Neural crest cell (in vitro differentiated cells): ENCODE measurements around the gene CA5A. TPM values are rescaled to one million over a fixed set of nuclear protein-coding genes. Genes with fewer than 3 reads are reported as not detected.
"Not testable (repeated sequence)": the region's sequence is repeated elsewhere in the genome, so short reads cannot be mapped to it uniquely, and the experiment has no call there.

Experiments
- DNase-seq: peaks from one replicate; pipeline ENCODE4 v3.0.0; 2021; ENCODE audit warnings: low read depth, mixed read lengths, low spot score
- H3K27ac Mint-ChIP-seq: one replicate; pipeline ENCODE4 v1.8.0; 2021; ENCODE audit warnings: mild to moderate bottlenecking, mixed read lengths; ENCODE audit not compliant: unreplicated experiment
- H3K27me3 Mint-ChIP-seq: 2 replicates; pipeline ENCODE4 v1.8.0; 2021; ENCODE audit warnings: low read depth, mild to moderate bottlenecking, mixed read lengths
- H3K36me3 Mint-ChIP-seq: 2 replicates; pipeline ENCODE4 v1.8.0; 2021; ENCODE audit warnings: low read depth, mild to moderate bottlenecking, mixed read lengths
- H3K4me1 Mint-ChIP-seq: 2 replicates; pipeline ENCODE4 v1.8.0; 2021; ENCODE audit warnings: mixed read lengths
- H3K4me3 Mint-ChIP-seq: one replicate; pipeline ENCODE4 v1.8.0; 2021; ENCODE audit warnings: mild to moderate bottlenecking, mixed read lengths
- H3K9me3 Mint-ChIP-seq: 2 replicates; pipeline ENCODE4 v1.8.0; 2021; ENCODE audit warnings: mixed read lengths
- total RNA-seq: library from RNA; stranded (reverse); gene quantifications from 2 replicates; pipeline ENCODE4 v1.2.1, GENCODE V29; 2021
- TF ChIP-seq, protein P1 (sequence below): fragments of 200-600 bp; sonication (generic); conservative IDR thresholded peaks from 2 replicates; pipeline ENCODE4 v1.5.0; 2021; ENCODE audit warnings: antibody characterized with exemption, mild to moderate bottlenecking

Gene CA5A
- total RNA-seq, 1 donor from 2014 or later = not detected

DNA sequence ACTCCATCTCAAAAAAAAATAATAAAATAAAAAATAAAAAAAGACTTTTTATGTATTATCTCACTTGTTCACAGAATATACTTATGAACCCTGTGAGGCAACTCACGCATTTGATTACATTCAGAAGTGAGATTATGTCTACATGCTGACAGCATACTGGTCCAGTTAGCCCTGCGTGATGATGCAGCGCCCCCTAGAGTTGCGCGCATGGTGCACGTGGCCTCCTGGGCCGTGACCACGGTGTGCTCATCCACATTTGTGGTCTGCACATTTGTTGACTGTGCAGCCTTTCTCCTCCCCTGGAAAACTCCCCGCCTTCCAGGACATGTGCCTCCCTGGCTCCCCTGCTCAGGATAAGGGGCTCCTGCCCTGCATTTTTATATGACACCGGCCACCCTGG lies 46.6 kb downstream of the CA5A start:
- not testable (repeated sequence) for H3K36me3 Mint-ChIP-seq, DNase-seq, H3K4me1 Mint-ChIP-seq, H3K9me3 Mint-ChIP-seq, H3K4me3 Mint-ChIP-seq, H3K27ac Mint-ChIP-seq, H3K27me3 Mint-ChIP-seq
- TF ChIP-seq, protein P1, sequence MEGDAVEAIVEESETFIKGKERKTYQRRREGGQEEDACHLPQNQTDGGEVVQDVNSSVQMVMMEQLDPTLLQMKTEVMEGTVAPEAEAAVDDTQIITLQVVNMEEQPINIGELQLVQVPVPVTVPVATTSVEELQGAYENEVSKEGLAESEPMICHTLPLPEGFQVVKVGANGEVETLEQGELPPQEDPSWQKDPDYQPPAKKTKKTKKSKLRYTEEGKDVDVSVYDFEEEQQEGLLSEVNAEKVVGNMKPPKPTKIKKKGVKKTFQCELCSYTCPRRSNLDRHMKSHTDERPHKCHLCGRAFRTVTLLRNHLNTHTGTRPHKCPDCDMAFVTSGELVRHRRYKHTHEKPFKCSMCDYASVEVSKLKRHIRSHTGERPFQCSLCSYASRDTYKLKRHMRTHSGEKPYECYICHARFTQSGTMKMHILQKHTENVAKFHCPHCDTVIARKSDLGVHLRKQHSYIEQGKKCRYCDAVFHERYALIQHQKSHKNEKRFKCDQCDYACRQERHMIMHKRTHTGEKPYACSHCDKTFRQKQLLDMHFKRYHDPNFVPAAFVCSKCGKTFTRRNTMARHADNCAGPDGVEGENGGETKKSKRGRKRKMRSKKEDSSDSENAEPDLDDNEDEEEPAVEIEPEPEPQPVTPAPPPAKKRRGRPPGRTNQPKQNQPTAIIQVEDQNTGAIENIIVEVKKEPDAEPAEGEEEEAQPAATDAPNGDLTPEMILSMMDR = peak; percentile 31

DNA sequence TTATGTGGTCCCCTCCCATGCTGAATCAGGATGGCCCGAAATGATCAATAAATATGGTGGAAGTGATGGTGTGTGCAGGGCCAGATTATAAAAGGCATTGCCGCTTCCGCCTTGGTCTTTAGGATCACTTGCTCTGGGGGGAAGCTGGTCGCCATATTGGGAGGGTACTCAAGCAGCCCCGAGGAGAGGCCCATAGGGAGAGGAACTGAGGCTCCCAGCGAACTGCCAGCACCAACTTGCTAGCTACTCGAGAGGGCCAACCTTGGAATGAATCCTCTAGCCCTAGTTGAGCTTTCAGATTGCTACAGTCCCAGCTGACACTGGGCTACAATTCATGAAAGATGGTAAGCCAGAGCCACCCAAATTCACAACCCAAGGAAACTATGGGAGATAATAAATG lies 48.0 kb downstream of the CA5A start:
- DNase-seq, H3K36me3 Mint-ChIP-seq, H3K27me3 Mint-ChIP-seq, H3K27ac Mint-ChIP-seq, H3K4me1 Mint-ChIP-seq, H3K9me3 Mint-ChIP-seq, H3K4me3 Mint-ChIP-seq: not testable (repeated sequence)

DNA sequence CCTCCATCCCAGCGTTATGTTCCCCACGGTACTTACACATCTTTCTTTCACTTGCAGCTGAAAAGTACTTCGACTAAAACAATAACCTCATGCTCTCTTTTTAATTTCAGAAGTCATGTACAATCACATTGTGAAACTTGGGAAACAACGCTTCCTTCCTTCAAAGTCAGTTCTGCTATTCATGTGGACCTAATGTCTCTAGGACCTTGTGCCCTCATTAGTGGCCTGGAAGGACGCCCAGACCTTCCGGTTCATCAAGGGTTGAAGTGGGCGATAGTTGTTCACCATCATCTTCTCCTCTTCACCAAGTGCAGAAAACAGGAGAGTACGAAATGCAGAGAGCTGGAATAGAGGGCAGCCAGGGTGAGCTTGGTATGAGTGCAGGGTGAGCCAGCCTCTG lies 48.4 kb downstream of the CA5A start:
- H3K27me3 Mint-ChIP-seq, DNase-seq, H3K27ac Mint-ChIP-seq, H3K4me1 Mint-ChIP-seq, H3K9me3 Mint-ChIP-seq, H3K4me3 Mint-ChIP-seq, H3K36me3 Mint-ChIP-seq: not testable (repeated sequence)

DNA sequence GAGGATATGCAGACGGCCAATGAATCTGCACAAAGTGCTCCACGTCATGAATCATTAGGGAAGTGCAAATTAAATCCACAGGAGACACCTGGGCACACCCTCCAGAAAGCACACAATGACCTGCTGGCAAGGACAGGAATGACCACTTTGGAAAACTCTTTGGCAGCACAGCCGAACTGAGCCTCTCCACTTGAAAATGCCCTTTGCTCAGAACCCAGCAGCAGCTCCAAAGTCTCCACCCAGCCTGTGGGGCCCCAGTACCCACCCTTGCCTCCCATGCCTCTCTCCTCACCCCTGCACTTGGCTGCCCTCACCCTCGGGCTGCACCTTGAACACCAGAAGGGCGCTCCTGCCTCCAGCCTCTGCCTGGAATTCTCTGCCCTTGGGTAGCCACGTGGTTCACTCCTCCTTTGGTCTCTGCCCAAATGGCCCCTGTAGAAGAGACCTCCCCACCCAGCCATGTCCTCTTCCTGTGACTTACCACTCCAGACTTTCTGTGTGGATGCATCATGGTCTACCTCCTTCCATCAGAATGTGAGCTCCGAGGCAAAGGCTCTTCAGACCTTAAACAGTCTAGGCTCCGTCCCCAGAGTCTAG lies 50.9 kb downstream of the CA5A start:
- H3K9me3 Mint-ChIP-seq, H3K27ac Mint-ChIP-seq, H3K36me3 Mint-ChIP-seq, DNase-seq, H3K4me3 Mint-ChIP-seq, H3K4me1 Mint-ChIP-seq: not testable (repeated sequence)
- H3K27me3 Mint-ChIP-seq = peaks cover 13% of the 10 kb centered on the region

DNA sequence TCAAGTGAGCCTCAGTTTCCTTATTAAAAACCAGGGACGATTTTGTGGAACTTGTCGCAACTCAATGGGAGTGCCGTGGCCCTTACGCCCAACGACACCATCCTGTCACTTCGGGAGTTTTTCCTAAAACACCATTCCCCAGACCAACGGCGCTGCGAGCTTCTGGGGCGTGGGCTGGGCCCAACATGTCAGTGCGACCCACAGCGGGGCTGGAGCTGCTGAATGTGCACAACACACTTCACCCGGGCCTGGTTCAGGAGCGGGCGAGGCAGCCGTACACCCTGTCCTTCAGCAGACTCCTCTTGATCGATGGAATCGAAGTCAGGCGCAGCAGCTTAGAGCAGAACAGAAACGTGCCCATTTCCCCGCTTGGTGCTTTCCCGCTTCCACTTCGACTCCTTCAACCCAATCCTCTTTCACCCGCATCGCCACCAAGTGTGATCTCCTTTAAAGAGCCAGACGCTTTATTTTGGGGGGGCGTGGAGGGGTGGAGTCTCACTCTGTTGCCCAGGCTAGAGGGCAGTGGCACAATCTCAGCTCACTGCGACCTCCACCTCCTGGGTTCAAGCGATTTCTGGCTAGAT lies 53.8 kb downstream of the CA5A start:
- H3K36me3 Mint-ChIP-seq = no peaks in the 10 kb centered on the region
- H3K27ac Mint-ChIP-seq = no peak overlapping the region
- peaks cover 34% of the 10 kb centered on the region for H3K27me3 Mint-ChIP-seq
- H3K9me3 Mint-ChIP-seq = peaks cover 5% of the 10 kb centered on the region
- peaks cover 11% of the 10 kb centered on the region for H3K4me1 Mint-ChIP-seq
- DNase-seq = no peak
- H3K4me3 Mint-ChIP-seq = no peak overlapping the region
- TF ChIP-seq, protein P1 = no peak

DNA sequence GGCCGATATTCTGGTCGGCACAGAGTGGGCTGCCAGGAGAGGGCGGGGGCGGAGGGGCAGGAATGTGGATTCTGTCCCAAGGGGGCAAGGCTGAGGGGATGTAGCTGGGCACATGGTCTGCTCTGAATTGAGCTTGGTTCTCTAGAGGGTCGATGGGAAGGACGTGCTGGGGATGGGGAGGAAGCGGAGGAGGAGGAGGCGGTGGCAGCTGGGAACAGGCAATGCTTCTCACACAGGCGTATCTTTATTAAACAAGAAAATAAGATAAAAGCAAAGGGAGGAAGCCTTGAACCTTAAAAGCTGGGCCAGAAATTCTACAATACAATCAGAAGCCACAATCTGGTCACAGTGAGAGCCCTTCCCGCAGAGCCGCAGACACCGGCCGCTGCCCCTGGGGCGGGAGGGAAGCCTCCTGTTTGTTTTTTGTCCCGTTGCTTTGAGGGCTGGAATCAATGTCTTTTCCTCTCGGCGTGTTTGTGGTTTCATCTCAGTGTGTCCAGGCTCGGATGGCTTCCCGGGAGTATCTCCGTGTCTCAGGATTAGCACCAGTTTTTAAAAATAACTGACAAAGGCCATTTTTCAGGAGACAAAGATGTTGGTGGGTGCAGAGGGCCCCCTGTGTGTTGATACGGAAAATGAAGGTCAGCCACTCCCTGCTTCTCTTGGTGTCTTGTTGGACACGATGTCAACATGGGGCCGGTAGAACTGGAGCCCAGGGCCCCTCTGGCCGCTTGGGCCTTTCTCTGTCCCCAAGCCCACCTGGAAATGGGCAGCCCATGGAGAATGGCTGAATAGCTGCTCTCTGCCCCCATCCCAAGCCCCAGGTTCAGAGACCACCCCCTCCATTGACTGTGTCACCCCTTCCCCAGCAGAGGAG lies 54.8 kb downstream of the CA5A start:
- Mint-ChIP-seq H3K4me1 (peaks cover 11% of the 10 kb centered on the region), H3K27me3 (peaks cover 37% of the 10 kb centered on the region), H3K4me3 (no peak overlapping the region), H3K27ac (no peak overlapping the region), H3K9me3 (peaks cover 5% of the 10 kb centered on the region), H3K36me3 (no peaks in the 10 kb centered on the region)
- TF ChIP-seq, protein P1 = no peak
- DNase-seq = no peak
